SK-N-SH (cell line): ENCODE measurements around the gene TWSG1. TPM values are rescaled to one million over a fixed set of nuclear protein-coding genes. Genes with fewer than 3 reads are reported as not detected.

Experiments
- CTCF ChIA-PET: fragments of 300-600, 350-600 bp; formaldehyde crosslinking; extraction: SDS; loops from one replicate; lab custom pipeline; 2021; lab: Yijun Ruan, JAX
- POLR2A ChIA-PET: fragments of 350-600 bp; sonication (Branson Sonifier 250); formaldehyde crosslinking; extraction: SDS; loops from one replicate; lab custom pipeline; 2020; ENCODE audit warnings: antibody characterized with exemption, inconsistent platforms; lab: Yijun Ruan, JAX
- DNase-seq: peaks from one replicate; pipeline ENCODE4 v3.0.0; 2012
- H2AFZ ChIP-seq: fragments of 200-600 bp; sonication (generic); 2 replicates; pipeline ENCODE4 v1.8.1; 2016; ENCODE audit warnings: antibody characterized with exemption, mild to moderate bottlenecking, low read depth
- H3F3A ChIP-seq: fragments of 200-600 bp; sonication (generic); replicated peaks from 2 replicates; pipeline ENCODE3; 2016; ENCODE audit warnings: antibody characterized with exemption, mild to moderate bottlenecking; ENCODE audit not compliant: insufficient read depth
- H3K27ac ChIP-seq, 2 experiments: fragments of 200-500 bp in 1 of 2; fragments of 200-600 bp in 1 of 2; sonication (Bioruptor generic) in 1 of 2; sonication (generic), shearing (Covaris generic) in 1 of 2; 2 replicates each; pipeline versions ENCODE4 v1.5.1 to v1.6.1; 2014 to 2016; ENCODE audit warnings: low read depth in 2 of 2, inconsistent platforms in 1 of 2, low read length in 1 of 2, mild to moderate bottlenecking in 1 of 2, mixed read lengths in 1 of 2
- H3K27me3 ChIP-seq: fragments of 200-600 bp; sonication (generic), shearing (Covaris generic); 2 replicates; pipeline ENCODE4 v1.6.1; 2016; ENCODE audit warnings: mixed run types; ENCODE audit not compliant: insufficient read depth
- H3K36me3 ChIP-seq, 2 experiments: fragments of 200-500 bp in 1 of 2; fragments of 200-600 bp in 1 of 2; sonication (Bioruptor generic) in 1 of 2; sonication (generic) in 1 of 2; replicated peaks in 1 of 2; 2 replicates each; pipeline versions ENCODE3 to v1.5.1; 2014 to 2016; ENCODE audit warnings: low read length in 1 of 2, mild to moderate bottlenecking in 1 of 2; ENCODE audit not compliant: insufficient read depth in 2 of 2, control insufficient read depth in 1 of 2
- H3K4me1 ChIP-seq, 2 experiments: fragments of 200-500 bp in 1 of 2; fragments of 200-600 bp in 1 of 2; sonication (Bioruptor generic) in 1 of 2; sonication (generic), shearing (Covaris generic) in 1 of 2; 2 replicates each; pipeline versions ENCODE4 v1.5.1 to v1.6.1; 2014 to 2016; ENCODE audit warnings: low read depth in 1 of 2, low read length in 1 of 2, mixed run types in 1 of 2; ENCODE audit not compliant: insufficient read depth in 2 of 2, control insufficient read depth in 1 of 2
- H3K4me2 ChIP-seq: fragments of 200-600 bp; sonication (generic), shearing (Covaris generic); 2 replicates; pipeline ENCODE4 v1.6.1; 2017; ENCODE audit warnings: mixed run types
- H3K4me3 ChIP-seq, 2 experiments: fragments of 200-500 bp in 1 of 2; fragments of 200-600 bp in 1 of 2; sonication (Bioruptor generic) in 1 of 2; sonication (generic), shearing (Covaris generic) in 1 of 2; 2 replicates each; pipeline versions ENCODE4 v1.5.1 to v1.8.1; 2014 to 2016; ENCODE audit warnings: low read depth in 2 of 2, inconsistent platforms in 1 of 2, low read length in 1 of 2, mild to moderate bottlenecking in 1 of 2, mixed read lengths in 1 of 2, moderate library complexity in 1 of 2
- H3K79me2 ChIP-seq: fragments of 200-600 bp; sonication (generic); 2 replicates; pipeline ENCODE4 v1.8.1; 2017; ENCODE audit warnings: mild to moderate bottlenecking; ENCODE audit not compliant: insufficient read depth
- H3K9ac ChIP-seq: fragments of 200-600 bp; sonication (generic); 2 replicates; pipeline ENCODE4 v1.6.1; 2017; ENCODE audit warnings: mixed run types
- H3K9me2 ChIP-seq: fragments of 200-600 bp; sonication (generic); 2 replicates; pipeline ENCODE4 v1.6.1; 2017; ENCODE audit warnings: mixed run types
- H3K9me3 ChIP-seq: fragments of 200-600 bp; sonication (generic); 2 replicates; pipeline ENCODE4 v1.6.1; 2017; ENCODE audit warnings: mixed run types, mild to moderate bottlenecking, moderate library complexity
- H4K20me1 ChIP-seq: fragments of 200-600 bp; sonication (generic); 2 replicates; pipeline ENCODE4 v1.6.1; 2017; ENCODE audit warnings: mild to moderate bottlenecking, mixed run types; ENCODE audit not compliant: insufficient read depth
- ELF1 ChIP-seq: IDR thresholded peaks from 2 replicates; pipeline ENCODE4 v1.4.0; 2012
- EP300 ChIP-seq, 2 experiments: IDR thresholded peaks; 2 replicates each; pipeline versions ENCODE4 v1.4.0 to v1.6.1; 2012; ENCODE audit warnings: borderline replicate concordance in 1 of 2, low read depth in 1 of 2, low read length in 1 of 2
- FOSL2 ChIP-seq: IDR thresholded peaks from 2 replicates; pipeline ENCODE4 v1.4.0; 2012; ENCODE audit warnings: low read depth, mild to moderate bottlenecking, moderate library complexity, borderline replicate concordance
- FOXJ3 ChIP-seq: sonication (generic); formaldehyde crosslinking; IDR thresholded peaks from 2 replicates; pipeline ENCODE4 v1.5.1; 2020; ENCODE audit warnings: mild to moderate bottlenecking, missing genetic modification reagents
- GABPA ChIP-seq: IDR thresholded peaks from 2 replicates; pipeline ENCODE4 v1.4.0; 2012; ENCODE audit warnings: low read depth, mild to moderate bottlenecking
- GATA2 ChIP-seq: sonication (generic); formaldehyde crosslinking; IDR thresholded peaks from 2 replicates; pipeline ENCODE4 v1.5.0; 2020; ENCODE audit warnings: mild to moderate bottlenecking, missing genetic modification reagents
- JUND ChIP-seq: IDR thresholded peaks from 2 replicates; pipeline ENCODE4 v1.4.0; 2012
- MAX ChIP-seq: IDR thresholded peaks from 2 replicates; pipeline ENCODE4 v1.4.0; 2012; ENCODE audit warnings: low read depth
- MEF2A ChIP-seq: IDR thresholded peaks from 2 replicates; pipeline ENCODE4 v1.4.0; 2012; ENCODE audit warnings: low read depth, borderline replicate concordance
- POLR2AphosphoS5 ChIP-seq: IDR thresholded peaks from 2 replicates; pipeline ENCODE4 v1.6.1; 2012; ENCODE audit warnings: low read depth, low read length
- RAD21 ChIP-seq: IDR thresholded peaks from 2 replicates; pipeline ENCODE4 v1.6.1; 2012; ENCODE audit warnings: mild to moderate bottlenecking, low read length
- RCOR1 ChIP-seq: fragments of 150-350 bp; IDR thresholded peaks from 2 replicates; pipeline ENCODE4 v1.6.1; 2017; ENCODE audit warnings: antibody characterized with exemption, low read length
- RFX5 ChIP-seq: IDR thresholded peaks from 2 replicates; pipeline ENCODE4 v1.6.1; 2012; ENCODE audit warnings: mild to moderate bottlenecking, improper control_type of control experiment, low read length
- RXRA ChIP-seq: IDR thresholded peaks from 2 replicates; pipeline ENCODE4 v1.4.0; 2012; ENCODE audit warnings: low read depth, mild to moderate bottlenecking, borderline replicate concordance
- SIN3A ChIP-seq: IDR thresholded peaks from 2 replicates; pipeline ENCODE4 v1.6.1; 2012; ENCODE audit warnings: low read depth, mild to moderate bottlenecking, low read length, moderate library complexity, borderline replicate concordance
- SMC3 ChIP-seq: IDR thresholded peaks from 2 replicates; pipeline ENCODE4 v1.6.1; 2012; ENCODE audit warnings: low read depth, low read length, improper control_type of control experiment
- TAF1 ChIP-seq: IDR thresholded peaks from 2 replicates; pipeline ENCODE4 v1.6.1; 2012; ENCODE audit warnings: low read depth, mild to moderate bottlenecking, low read length, moderate library complexity, borderline replicate concordance
- YY1 ChIP-seq: IDR thresholded peaks from 2 replicates; pipeline ENCODE4 v1.4.0; 2012; ENCODE audit warnings: low read depth, mild to moderate bottlenecking
- ZBTB33 ChIP-seq: IDR thresholded peaks from 2 replicates; pipeline ENCODE4 v1.4.0; 2012; ENCODE audit warnings: low read depth, borderline replicate concordance
- WGBS: methylation state at CpG from one replicate; pipeline ENCODE4 v1.1.6; 2017; ENCODE audit warnings: low lambda C conversion rate; 5-methylcytosine and 5-hydroxymethylcytosine counted together
- polyA plus RNA-seq, 3 experiments: library from polyadenylated mRNA; depleted of rRNA; stranded (reverse); fragments of >200 nt; gene quantifications; 2 replicates each; pipeline ENCODE4 v1.2.3, GENCODE V29; 2012
- TF ChIP-seq, protein P1 (sequence below): fragments of 200-600 bp; sonication (generic); IDR thresholded peaks from 2 replicates; pipeline ENCODE4 v1.6.1; 2017; ENCODE audit warnings: antibody characterized with exemption, mild to moderate bottlenecking, moderate library complexity
- TF ChIP-seq, protein P2 (sequence below): IDR thresholded peaks from 2 replicates; pipeline ENCODE4 v1.4.0; 2012; ENCODE audit warnings: low read depth, borderline replicate concordance
- TF ChIP-seq, protein P3 (sequence below): fragments of 150-350 bp; IDR thresholded peaks from 2 replicates; pipeline ENCODE4 v1.6.1; 2017; ENCODE audit warnings: antibody characterized with exemption, low read length, low read depth, borderline replicate concordance

TWSG1 gene
- polyA plus RNA-seq, 1 of the 3 experiments (the other 2 are of a cell fraction), result 44.0 TPM

GRCh38 chr18:9405130-9405529, 70.6 kb downstream of the TWSG1 start:
- TF ChIP-seq ELF1 (no peak), SIN3A (no peak), POLR2AphosphoS5 (no peak), MEF2A (no peak), RFX5 (no peak), EP300 (IDR thresholded peaks at IDR 0.05; ENCODE audit: borderline replicate concordance in 1 of 2, low read depth in 1 of 2, low read length in 1 of 2) (no peak), FOXJ3 (CRISPR knock-in tag) (no peak), GABPA (no peak), RAD21 (no peak), MAX (no peak), TAF1 (no peak), RCOR1 (no peak), FOSL2 (no peak), SMC3 (no peak), YY1 (no peak)
- TF ChIP-seq, protein P1, sequence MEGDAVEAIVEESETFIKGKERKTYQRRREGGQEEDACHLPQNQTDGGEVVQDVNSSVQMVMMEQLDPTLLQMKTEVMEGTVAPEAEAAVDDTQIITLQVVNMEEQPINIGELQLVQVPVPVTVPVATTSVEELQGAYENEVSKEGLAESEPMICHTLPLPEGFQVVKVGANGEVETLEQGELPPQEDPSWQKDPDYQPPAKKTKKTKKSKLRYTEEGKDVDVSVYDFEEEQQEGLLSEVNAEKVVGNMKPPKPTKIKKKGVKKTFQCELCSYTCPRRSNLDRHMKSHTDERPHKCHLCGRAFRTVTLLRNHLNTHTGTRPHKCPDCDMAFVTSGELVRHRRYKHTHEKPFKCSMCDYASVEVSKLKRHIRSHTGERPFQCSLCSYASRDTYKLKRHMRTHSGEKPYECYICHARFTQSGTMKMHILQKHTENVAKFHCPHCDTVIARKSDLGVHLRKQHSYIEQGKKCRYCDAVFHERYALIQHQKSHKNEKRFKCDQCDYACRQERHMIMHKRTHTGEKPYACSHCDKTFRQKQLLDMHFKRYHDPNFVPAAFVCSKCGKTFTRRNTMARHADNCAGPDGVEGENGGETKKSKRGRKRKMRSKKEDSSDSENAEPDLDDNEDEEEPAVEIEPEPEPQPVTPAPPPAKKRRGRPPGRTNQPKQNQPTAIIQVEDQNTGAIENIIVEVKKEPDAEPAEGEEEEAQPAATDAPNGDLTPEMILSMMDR, result no peak
- TF ChIP-seq, protein P2, sequence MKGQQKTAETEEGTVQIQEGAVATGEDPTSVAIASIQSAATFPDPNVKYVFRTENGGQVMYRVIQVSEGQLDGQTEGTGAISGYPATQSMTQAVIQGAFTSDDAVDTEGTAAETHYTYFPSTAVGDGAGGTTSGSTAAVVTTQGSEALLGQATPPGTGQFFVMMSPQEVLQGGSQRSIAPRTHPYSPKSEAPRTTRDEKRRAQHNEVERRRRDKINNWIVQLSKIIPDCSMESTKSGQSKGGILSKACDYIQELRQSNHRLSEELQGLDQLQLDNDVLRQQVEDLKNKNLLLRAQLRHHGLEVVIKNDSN, result no peak
- Histone ChIP-seq H3K4me3 (no peak overlapping the region), H3K27me3 (no peaks in the 10 kb centered on the region), H3K9ac (no peak overlapping the region), H3K4me2 (no peak overlapping the region), H2AFZ (no peak overlapping the region), H3F3A (peaks cover 4% of the 10 kb centered on the region), H3K9me3 (no peaks in the 10 kb centered on the region), H3K79me2 (no peaks in the 10 kb centered on the region), H3K4me1 (no peaks in the 10 kb centered on the region; a peak in 1 of 4 replicates), H3K36me3 (peaks cover 0 to 4% of the 10 kb centered on the region in 2 experiments), H3K9me2 (no peaks in the 10 kb centered on the region), H4K20me1 (no peaks in the 10 kb centered on the region), H3K27ac (no peak overlapping the region)
- ChIA-PET CTCF (no interaction called here), POLR2A (no interaction called here)
- DNase-seq, result no peak
- WGBS, result 91% methylated on average over 7 of the region's 7 CpGs

DNA sequence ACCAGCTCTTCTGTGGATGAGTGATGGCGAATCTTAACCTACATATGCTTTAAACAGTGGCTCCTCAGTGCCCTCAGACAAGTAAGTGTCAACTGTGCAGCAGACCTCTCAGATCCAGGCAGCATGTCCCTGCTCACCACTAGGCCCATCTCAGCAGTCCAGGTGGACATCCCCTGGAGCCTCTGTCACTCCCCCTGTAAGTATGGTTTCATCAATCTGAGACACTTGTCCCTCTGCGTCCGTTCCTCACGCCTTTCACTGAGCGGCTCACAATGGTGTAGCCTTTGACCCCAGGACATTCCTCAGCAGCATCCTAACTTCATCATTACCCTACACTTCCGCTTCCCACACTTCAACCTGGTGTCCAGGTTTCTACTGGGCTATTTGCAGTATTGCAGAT, 71.4 kb downstream of the TWSG1 start:
- H3K4me1 ChIP-seq, result no peaks in the 10 kb centered on the region; a peak in 1 of 4 replicates
- no peaks in the 10 kb centered on the region for H3K9me2 ChIP-seq
- peaks cover 2% of the 10 kb centered on the region for H3F3A ChIP-seq
- no peak overlapping the region for H3K9ac ChIP-seq
- no peak for DNase-seq
- WGBS, result 93% methylated on average over 6 of the region's 6 CpGs
- H3K4me2 ChIP-seq, result no peak overlapping the region
- no peaks in the 10 kb centered on the region for H3K9me3 ChIP-seq
- H3K27ac ChIP-seq, result no peak overlapping the region
- H3K36me3 ChIP-seq, result no peaks in the 10 kb centered on the region
- ChIA-PET CTCF (no interaction called here), POLR2A (no interaction called here)
- H3K4me3 ChIP-seq, result no peak overlapping the region
- no peaks in the 10 kb centered on the region for H3K27me3 ChIP-seq
- H3K79me2 ChIP-seq, result no peaks in the 10 kb centered on the region
- no peak overlapping the region for H2AFZ ChIP-seq
- no peaks in the 10 kb centered on the region for H4K20me1 ChIP-seq
- TF ChIP-seq GATA2 (CRISPR knock-in tag), result no peak
- TF ChIP-seq RXRA, result no peak
- no peak for TF ChIP-seq TAF1
- no peak for TF ChIP-seq MEF2A
- TF ChIP-seq JUND, result no peak
- no peak for TF ChIP-seq RFX5
- no peak for TF ChIP-seq ELF1
- TF ChIP-seq, protein P3, sequence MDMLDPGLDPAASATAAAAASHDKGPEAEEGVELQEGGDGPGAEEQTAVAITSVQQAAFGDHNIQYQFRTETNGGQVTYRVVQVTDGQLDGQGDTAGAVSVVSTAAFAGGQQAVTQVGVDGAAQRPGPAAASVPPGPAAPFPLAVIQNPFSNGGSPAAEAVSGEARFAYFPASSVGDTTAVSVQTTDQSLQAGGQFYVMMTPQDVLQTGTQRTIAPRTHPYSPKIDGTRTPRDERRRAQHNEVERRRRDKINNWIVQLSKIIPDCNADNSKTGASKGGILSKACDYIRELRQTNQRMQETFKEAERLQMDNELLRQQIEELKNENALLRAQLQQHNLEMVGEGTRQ, result no peak
- no peak for TF ChIP-seq MAX
- no peak for TF ChIP-seq ZBTB33
